Measurements from ENCODE around the gene NUDT10. TPM values are rescaled to one million over a fixed set of nuclear protein-coding genes. Genes with fewer than 3 reads are reported as not detected.

The NUDT10 gene
- total RNA-seq = 10 to 100 TPM; 10.1 to 23.7 TPM
- 22.9 TPM for polyA plus RNA-seq (2013, experiment 1 of 2)
- 21.0 TPM for polyA plus RNA-seq (2013, experiment 2 of 2)
- long read RNA-seq, experiment 1, transcript NUDT10-201 (2 exons, 1,917 nt) = major isoform, 11 of 12 reads
- long read RNA-seq, experiment 1, partial matches to known transcripts = 0 of 12 reads
- long read RNA-seq, experiment 1, other reads (novel, unspliced or antisense) = 1 of 12 reads
- long read RNA-seq, experiment 2, transcript NUDT10-201 (2 exons, 1,917 nt) = major isoform, 17 of 19 reads
- long read RNA-seq, experiment 2, partial matches to known transcripts = 0 of 19 reads
- long read RNA-seq, experiment 2, other reads (novel, unspliced or antisense) = 2 of 19 reads
- long read RNA-seq, experiment 3, transcript NUDT10-201 (2 exons, 1,917 nt) = major isoform, 157 of 161 reads
- long read RNA-seq, experiment 3, partial matches to known transcripts = 0 of 161 reads
- long read RNA-seq, experiment 3, other reads (novel, unspliced or antisense) = 4 of 161 reads
- long read RNA-seq, experiment 4, transcript NUDT10-201 (2 exons, 1,917 nt) = major isoform, 12 of 13 reads
- long read RNA-seq, experiment 4, partial matches to known transcripts = 0 of 13 reads
- long read RNA-seq, experiment 4, other reads (novel, unspliced or antisense) = 1 of 13 reads

GRCh38 chrX:51332188-51332942, at the start of gene NUDT10:
TSS of gene NUDT10 (plus strand) at chrX:51332822. CDS start at chrX:51332966, 144 bp downstream.
- peaks cover 40% of the 10 kb centered on the region for H3K9me3 Mint-ChIP-seq
- peak within 1 kb of the TSS; percentile 84 for H3K27ac Mint-ChIP-seq

GRCh38 chrX:51292421-51292820, 40.2 kb upstream of the NUDT10 start:
- Histone ChIP-seq H3K27me3 (ENCODE audit: control insufficient read depth, insufficient read depth, low read length, poor library complexity, severe bottlenecking) (no peaks in the 10 kb centered on the region), H3K9me3 (ENCODE audit: control insufficient read depth, low read length) (no peaks in the 10 kb centered on the region), H3K36me3 (ENCODE audit: control insufficient read depth, insufficient read depth, low read length) (no peaks in the 10 kb centered on the region), H3K9ac (ENCODE audit: extremely low read depth, low read length, poor library complexity, severe bottlenecking) (no peak overlapping the region), H3K4me1 (ENCODE audit: control insufficient read depth, insufficient read depth, low read length) (no peaks in the 10 kb centered on the region), H3K27ac (ENCODE audit: low read depth, low read length) (no peak overlapping the region), H3K4me3 (ENCODE audit: low read length) (no peak overlapping the region)
- 100% methylated on average over 3 of the region's 3 CpGs; no CpG with 5 or more reads in 1 of the 2 experiments for WGBS, 2 experiments (ENCODE audit: insufficient coverage in 1 of 2, insufficient read length in 1 of 2)
- no peak for DNase-seq
- Mint-ChIP-seq H3K9me3 (peaks cover 41% of the 10 kb centered on the region), H3K27me3 (ENCODE audit: insufficient read depth) (no peaks in the 10 kb centered on the region), H3K4me3 (no peak overlapping the region), H3K36me3 (ENCODE audit: low read depth) (no peaks in the 10 kb centered on the region), H3K4me1 (no peaks in the 10 kb centered on the region), H3K27ac (no peak overlapping the region)
- TF ChIP-seq CTCF (conservative IDR thresholded peaks at IDR 0.05) = no peak

More at GRCh38 chrX:51332188-51332942, at the start of gene NUDT10:
- Histone ChIP-seq H3K4me1 (ENCODE audit: control insufficient read depth, insufficient read depth, low read length) (no peaks in the 10 kb centered on the region), H3K27ac (ENCODE audit: low read depth, low read length) (peak within 1 kb of the TSS; percentile 38), H3K9me3 (ENCODE audit: control insufficient read depth, low read length) (no peaks in the 10 kb centered on the region), H3K27me3 (ENCODE audit: control insufficient read depth, insufficient read depth, low read length, poor library complexity, severe bottlenecking) (no peaks in the 10 kb centered on the region), H3K36me3 (ENCODE audit: control insufficient read depth, insufficient read depth, low read length) (no peaks in the 10 kb centered on the region), H3K9ac (ENCODE audit: extremely low read depth, low read length, poor library complexity, severe bottlenecking) (no peak within 1 kb of the TSS), H3K4me3 (ENCODE audit: low read length) (peak within 1 kb of the TSS; percentile 84)
- H3K27me3 Mint-ChIP-seq (ENCODE audit: insufficient read depth) = no peaks in the 10 kb centered on the region
- peak within 1 kb of the TSS; percentile 82 for H3K4me3 Mint-ChIP-seq
- 2% methylated on average over 67 of the region's 68 CpGs; no CpG with 5 or more reads in 1 of the 2 experiments for WGBS, 2 experiments (ENCODE audit: insufficient coverage in 1 of 2, insufficient read length in 1 of 2)
- peaks cover 11% of the 10 kb centered on the region for H3K4me1 Mint-ChIP-seq
- H3K36me3 Mint-ChIP-seq (ENCODE audit: low read depth) = no peaks in the 10 kb centered on the region
- peak; percentile 92 for DNase-seq
- TF ChIP-seq CTCF (conservative IDR thresholded peaks at IDR 0.05) = no peak

DNA sequence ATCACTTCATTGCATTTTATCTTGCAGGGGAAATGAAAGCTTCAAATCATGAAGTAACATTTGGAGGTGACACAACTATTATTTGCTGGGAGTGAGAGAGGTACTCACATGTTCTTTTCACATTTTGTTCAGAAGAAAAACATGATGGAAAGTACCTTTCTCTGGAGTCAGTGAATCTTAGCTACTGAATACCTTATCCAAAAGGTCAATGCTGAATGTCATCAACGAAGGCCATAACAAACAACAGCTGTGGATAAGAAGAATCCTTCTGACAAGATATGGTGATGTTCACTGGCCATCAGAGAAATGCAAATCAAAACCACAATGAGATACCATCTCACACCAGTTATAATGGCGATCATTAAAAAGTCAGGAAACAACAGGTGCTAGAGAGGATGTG, 36.5 kb upstream of the NUDT10 start:
- no peaks in the 10 kb centered on the region for H3K27me3 Mint-ChIP-seq (ENCODE audit: insufficient read depth)
- H3K4me1 ChIP-seq (ENCODE audit: control insufficient read depth, insufficient read depth, low read length) = no peaks in the 10 kb centered on the region
- no peak overlapping the region for H3K4me3 ChIP-seq (ENCODE audit: low read length)
- no peaks in the 10 kb centered on the region for H3K4me1 Mint-ChIP-seq
- H3K27ac Mint-ChIP-seq = no peak overlapping the region
- H3K27ac ChIP-seq (ENCODE audit: low read depth, low read length) = no peak overlapping the region
- H3K9me3 ChIP-seq (ENCODE audit: control insufficient read depth, low read length) = no peaks in the 10 kb centered on the region
- H3K36me3 ChIP-seq (ENCODE audit: control insufficient read depth, insufficient read depth, low read length) = no peaks in the 10 kb centered on the region
- DNase-seq = no peak
- no peak overlapping the region for H3K4me3 Mint-ChIP-seq
- no peak for TF ChIP-seq CTCF (conservative IDR thresholded peaks at IDR 0.05)
- WGBS, 2 experiments (ENCODE audit: insufficient coverage in 1 of 2, insufficient read length in 1 of 2) = 89% methylated on average over 1 of the region's 2 CpGs; no CpG with 5 or more reads in 1 of the 2 experiments
- peaks cover 53% of the 10 kb centered on the region for H3K9me3 Mint-ChIP-seq
- H3K27me3 ChIP-seq (ENCODE audit: control insufficient read depth, insufficient read depth, low read length, poor library complexity, severe bottlenecking) = no peaks in the 10 kb centered on the region
- no peak overlapping the region for H3K9ac ChIP-seq (ENCODE audit: extremely low read depth, low read length, poor library complexity, severe bottlenecking)
- no peaks in the 10 kb centered on the region for H3K36me3 Mint-ChIP-seq (ENCODE audit: low read depth)

Measured in endodermal cell (in vitro differentiated cells).